Measurements from ENCODE around the gene BRD8.

- TF ChIP-seq POLR2AphosphoS5 (IDR thresholded peaks at IDR 0.05; ENCODE audit: low read depth): no peak
- no peak for TF ChIP-seq CTCF (conservative IDR thresholded peaks at IDR 0.05; ENCODE audit: low read depth in 2 of 2)
- TF ChIP-seq ZNF331 (CRISPR knock-in tag; IDR thresholded peaks at IDR 0.05; ENCODE audit: low read depth): no peak
- TF ChIP-seq REST (IDR thresholded peaks at IDR 0.05; ENCODE audit: unreplicated experiment): no peak
Measured at GRCh38 chr5:138091685-138092084, 86.7 kb downstream of the BRD8 start.
